ENCODE data around the gene USP34.

USP34 gene

DNA sequence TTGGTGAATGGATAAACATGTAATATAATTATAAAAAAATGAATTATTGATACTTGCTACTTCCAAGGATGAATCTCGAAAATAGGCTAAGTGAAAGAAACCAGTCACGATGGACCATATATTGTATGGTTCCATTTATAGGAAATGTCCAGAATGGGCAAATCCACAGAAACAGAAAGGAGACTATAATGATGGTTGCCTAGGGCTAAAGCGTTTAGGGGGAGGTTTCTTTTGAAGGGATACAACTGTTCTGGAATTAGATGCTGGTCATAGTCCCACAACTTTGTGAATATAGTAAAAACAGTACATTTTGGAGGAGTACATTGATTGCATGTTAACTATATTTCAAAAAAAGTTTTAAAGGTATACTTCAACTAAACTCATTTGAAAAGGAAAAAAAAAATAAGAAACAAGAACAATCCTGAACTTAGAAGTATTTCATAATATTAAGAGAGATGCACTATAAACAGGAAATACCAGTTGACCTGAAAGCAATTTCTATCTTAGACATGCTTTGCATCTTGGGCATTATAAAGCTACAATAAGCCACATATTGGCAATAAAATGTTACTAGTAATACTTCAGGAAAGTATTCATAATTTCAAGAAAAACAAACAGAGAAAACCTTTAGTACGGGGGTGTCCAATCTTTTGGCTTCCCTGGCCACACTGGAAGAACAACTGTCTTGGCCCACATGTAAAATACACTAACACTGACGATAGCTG, 178.9 kb downstream of the USP34 start:
- no peak for DNase-seq (ENCODE audit: low read depth)

DNA sequence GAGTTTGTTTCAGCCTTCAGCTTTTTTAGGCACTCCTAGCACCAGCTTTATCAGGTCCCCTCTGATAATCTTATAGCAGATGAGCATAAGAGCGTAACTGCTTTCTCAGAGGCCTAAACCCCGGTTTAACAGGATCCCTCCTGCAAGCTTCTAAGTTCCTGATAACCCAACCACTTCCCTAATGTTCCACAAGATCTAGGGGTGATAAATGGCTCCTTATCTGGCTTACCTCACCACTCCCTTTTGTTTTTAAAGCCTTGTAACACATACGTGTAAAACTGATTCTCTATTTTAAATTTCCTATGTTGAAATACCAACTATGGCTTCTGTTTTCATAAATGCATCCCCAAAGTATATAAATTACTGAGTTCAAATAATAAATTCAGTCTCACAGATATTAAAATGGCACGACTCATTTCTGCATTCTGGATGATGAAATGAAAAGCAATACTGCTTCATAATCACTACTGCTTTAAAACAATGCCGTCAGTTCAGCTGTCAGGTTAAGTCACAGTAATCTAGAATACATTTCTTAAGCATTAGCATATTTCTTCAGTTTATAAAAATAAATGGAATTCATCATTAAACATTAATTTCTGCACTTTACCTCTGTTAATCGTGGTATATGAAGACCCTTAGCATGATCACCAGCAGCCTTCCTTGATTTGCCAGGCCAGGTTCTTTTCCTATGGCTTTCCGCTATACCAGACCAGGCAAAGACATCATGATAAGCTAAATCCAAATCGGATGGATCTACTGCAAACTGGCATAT, 182.6 kb downstream of the USP34 start:
- no peak for DNase-seq (ENCODE audit: low read depth)

DNA sequence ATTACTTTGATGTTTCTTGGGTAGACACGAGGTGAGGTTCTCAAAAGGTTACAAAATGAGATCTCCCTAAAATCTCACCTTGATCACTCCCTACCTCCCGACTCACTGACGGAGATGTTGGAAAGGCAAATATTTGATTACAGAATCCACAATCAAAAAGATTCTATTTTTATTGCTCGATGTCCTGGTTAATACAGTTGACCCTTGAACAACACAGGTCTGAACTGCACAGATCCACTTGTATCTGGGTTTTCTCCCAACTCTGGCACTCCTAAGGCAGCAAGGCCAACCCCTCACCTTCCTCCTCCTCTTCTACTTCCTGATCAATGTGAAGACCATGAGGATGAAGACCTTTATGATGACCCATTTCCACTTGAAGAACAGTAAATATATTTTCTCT, 183.6 kb downstream of the USP34 start:
- DNase-seq (ENCODE audit: low read depth): no peak

DNA sequence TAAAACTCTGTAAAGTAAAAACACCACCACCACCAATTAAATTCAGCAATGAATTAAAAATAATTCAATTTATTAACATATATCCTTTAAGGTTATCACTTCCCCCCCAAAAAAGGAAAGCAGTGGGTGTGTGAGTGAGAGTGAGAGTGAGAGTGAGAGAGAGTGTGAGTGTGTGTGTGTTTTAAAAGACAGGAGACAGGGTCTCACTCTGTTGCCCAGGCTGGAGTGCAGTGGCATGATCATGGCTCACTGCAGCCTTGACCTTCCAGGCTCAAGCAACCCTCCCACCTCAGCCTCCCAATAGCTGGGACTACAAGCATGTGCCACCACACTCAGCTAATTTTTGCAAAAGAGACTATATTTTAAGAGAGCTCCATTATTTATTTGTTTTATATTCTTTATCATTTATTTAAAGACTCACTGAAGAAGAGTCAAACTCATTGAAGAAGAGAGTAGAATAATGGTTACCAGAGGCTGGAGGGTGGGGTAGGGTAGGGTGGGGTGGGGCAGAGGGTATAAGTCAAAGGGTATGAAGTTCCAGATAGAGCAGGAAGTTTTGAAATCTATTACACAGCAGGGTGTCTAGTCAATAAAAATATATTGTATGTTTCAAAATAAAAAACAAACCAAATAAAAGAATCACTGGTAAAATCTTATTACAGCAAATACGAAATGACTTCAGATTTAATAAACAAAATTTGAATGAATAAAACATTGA, 187.3 kb downstream of the USP34 start:
- no peak for DNase-seq (ENCODE audit: low read depth)

DNA sequence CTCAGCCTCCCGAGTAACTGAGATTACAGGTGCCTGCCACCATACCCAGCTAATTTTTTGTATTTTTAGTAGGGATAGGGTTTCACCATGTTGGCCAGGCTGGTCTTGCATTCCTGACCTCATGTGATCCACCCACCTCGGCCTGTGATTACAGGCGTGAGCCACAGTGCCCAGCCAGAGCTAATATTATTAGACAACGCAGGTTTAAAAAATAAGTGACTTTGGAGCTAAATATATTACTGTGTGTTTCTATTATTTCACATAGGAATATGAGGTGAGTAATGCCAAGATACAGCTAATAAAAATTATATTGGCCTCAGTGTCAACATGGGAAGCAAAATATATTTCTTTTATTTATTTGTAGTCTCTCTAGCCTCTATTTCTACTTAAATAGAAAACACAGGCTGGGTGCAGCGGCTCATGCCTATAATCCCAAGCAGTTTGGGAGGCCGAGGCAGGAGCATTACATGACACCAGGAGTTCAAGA, 188.7 kb downstream of the USP34 start:
- DNase-seq (ENCODE audit: low read depth): no peak

DNA sequence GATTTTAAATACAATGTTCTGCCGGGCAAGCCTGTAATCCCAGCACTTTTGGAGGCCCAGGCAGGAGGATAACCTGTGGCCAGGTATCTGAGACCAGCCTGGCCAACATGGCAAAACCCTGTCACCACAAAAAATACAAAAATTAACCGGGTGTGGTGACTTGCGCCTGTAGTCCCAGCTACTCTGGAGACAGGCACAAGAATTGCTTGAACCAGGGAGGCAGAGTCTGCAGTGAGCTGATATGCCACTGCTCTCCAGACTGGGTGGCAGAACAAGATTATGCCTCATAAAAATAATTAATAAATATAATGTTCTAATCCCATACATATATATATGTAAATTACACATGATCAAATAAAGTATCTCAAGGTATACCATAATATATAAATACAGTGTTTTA, 189.6 kb downstream of the USP34 start:
- DNase-seq (ENCODE audit: low read depth): no peak

DNA sequence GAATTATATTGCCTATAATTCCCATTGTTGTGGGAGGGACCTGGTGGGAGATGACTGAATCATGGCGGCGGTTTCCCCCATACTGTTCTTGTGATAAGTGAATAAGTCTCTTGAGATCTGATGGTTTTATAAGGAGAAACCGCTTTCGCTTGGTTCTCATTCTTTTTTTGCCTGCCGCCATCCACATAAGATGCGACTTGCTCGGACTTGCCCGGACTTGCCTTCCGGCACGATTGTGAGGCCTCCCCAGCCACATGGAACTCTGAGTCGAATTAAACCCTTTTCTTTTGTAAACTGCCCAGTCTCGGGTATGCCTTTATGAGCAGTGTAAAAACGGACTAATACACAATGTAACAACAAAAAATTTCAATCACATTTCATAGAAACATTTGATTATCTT, 193.1 kb downstream of the USP34 start:
- no peak for DNase-seq (ENCODE audit: low read depth)

DNA sequence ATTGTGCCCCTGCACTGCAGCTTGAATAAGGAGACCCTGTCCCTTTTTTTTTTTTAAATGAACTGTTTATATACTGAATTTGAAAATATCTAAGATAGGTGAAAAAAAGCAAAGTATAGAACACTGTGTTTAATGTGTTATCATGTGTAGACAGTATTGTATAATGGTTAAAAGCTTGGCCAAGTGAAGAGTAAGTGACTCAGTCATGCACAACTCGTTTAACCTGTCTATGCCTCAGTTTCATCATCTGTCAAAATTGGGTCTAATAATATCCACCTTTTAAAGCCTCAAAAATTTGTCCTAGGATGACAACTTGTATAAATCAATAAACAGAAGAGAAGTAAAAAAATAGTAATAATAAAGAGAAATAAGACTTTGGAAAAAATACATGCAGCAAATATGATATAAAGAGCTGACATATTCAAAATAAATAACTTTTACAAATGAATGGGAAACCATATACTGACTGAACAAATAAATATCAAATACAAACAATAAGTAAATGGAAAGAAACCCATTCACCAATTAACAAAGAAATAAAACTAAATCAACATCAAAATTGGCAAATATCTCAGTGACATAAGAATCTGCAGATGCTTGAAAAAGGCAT, 195.2 kb downstream of the USP34 start:
- DNase-seq (ENCODE audit: low read depth): no peak

DNA sequence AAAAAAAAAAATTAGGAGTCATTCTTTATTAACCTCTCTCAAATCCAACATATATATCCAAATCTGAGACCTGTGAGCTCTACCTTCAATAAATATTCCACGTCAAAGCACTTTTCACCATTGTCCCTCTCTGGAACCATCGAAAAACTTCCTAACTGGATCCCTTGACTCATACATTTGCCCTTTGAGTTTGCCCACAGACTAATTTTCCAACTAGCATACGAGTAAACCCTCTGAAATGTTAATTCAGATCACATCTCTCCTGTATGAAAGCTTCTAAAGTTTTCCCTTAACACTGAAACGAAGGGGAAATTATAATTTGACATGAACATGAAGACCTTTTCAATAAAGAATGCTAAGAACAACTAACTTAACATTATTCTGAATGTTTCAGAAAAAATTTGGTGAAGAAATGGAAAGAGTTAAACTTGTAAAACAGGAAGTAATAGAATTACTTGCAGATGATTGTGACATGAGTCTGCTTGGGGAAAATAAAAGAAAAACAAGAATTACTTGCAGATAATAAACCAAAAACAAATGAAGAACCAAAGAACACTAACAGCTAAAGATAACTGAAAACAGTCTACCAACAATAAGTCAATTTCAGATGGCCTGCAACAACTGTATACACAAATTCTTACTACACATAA, 198.3 kb downstream of the USP34 start:
- DNase-seq (ENCODE audit: low read depth): no peak

DNA sequence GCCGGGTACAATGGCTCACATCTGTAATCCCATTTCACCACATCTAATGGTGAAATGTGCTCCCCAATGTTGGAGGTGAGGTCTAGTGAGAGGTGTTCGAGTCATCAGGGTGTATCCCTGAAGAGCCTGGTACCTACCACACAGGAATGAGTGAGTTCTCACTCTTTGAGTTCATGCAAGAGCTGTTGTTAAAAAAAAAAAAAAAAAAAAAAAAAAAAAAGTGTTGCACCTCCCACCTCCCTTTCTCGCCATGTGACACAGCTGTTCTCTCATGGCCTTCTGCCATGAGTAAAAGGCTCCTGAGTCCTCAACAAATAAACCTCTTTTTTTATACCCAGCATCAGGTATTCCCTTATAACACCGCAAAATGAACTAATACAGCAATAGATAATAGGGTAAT, 202.6 kb downstream of the USP34 start:
- DNase-seq (ENCODE audit: low read depth): no peak

DNA sequence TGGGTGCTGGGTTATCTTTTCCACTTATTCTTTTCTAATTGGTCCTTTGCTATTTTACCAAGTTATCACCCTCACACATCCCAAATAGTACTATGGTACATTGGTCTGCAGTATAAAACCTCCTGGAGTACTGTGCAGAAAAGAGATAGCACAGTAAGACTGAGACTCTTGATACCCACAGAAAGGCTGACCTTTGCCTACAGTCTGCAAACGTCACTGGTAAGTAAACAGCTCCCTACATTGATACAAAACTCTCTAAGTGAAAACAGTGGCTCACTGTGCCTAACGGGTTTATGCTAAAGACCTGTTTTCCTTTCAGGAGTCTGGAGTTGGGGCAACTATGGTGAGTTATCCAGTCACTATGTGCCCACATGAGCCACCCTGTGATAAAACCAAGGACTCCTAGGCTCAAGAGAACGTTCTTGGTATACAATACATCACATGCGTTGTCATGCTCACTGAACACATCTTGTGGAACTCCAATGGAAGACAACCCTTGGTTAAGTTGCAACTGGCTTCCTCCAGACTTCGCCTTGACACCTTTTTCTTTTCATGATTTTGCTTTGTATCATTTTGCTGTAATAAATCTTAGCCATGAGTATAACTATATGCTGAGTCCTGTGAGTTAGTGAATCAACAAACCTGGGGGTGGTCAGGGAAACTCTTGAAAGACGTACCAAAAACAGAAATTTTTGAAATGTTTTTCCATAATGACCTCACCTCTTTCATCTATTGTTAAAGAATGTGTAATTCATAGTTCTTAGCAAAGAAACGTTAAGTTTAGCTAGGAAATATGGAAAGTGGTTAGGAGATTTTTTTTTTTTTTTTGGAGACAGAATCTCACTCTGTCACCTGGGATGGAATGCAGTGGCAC, 204.0 kb downstream of the USP34 start:
- DNase-seq (ENCODE audit: low read depth): no peak

DNA sequence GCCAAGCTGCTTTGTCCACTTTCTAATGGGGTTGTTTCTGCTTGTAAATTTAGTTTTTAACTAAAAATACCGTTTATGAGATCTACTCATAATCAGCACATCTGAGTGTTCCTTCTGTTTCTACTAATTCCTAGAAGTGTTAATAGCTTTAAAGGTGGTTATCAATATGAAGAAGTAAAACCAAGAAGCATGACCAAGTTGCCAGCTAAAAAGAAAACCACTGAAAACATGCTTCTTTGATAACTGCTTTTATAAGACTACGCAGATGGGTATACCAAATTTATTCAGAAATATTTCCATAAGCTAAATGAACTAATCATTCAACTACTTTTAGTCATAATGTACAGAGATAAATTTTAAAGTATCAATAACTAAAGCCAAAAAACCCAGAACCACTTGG, 207.1 kb downstream of the USP34 start:
- no peak for DNase-seq (ENCODE audit: low read depth)

DNA sequence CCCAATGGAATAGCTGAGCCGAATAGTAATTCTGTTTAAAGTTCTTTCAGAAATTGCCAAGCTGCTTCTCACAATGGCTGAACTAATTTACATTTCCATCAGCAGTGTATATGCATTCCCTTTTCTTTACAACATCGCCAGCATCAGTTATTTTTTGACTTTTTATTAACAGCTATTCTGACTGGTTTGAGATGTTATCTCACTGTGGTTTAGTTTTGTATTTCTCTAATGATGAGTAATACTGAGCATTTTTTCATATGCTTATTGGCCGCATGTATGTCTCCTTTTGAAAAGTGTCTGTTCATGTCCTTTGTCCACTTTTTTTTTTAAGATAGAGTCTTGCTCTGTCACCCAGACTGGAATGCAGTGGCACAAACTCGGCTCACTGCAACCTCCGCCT, 208.2 kb downstream of the USP34 start:
- DNase-seq (ENCODE audit: low read depth): no peak

DNA sequence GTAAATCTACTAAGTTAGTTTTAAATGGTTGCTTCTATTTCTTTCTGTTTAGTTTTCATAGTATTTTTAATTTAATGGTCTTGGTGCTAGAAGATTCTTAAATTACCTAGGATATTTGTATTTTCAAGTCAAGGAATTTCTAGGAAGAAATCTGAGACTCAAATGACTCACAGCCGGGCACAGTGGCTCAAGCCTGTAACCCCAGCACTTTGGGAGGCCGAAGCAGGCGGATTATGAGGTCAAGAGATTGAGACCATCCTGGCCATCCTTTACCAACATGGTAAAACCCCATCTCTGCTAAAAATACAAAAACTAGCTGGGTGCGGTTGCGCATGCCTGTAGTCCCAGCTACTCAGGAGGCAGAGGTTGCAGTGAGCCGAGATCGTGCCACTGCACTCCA, 213.4 kb downstream of the USP34 start:
- DNase-seq (ENCODE audit: low read depth): no peak

DNA sequence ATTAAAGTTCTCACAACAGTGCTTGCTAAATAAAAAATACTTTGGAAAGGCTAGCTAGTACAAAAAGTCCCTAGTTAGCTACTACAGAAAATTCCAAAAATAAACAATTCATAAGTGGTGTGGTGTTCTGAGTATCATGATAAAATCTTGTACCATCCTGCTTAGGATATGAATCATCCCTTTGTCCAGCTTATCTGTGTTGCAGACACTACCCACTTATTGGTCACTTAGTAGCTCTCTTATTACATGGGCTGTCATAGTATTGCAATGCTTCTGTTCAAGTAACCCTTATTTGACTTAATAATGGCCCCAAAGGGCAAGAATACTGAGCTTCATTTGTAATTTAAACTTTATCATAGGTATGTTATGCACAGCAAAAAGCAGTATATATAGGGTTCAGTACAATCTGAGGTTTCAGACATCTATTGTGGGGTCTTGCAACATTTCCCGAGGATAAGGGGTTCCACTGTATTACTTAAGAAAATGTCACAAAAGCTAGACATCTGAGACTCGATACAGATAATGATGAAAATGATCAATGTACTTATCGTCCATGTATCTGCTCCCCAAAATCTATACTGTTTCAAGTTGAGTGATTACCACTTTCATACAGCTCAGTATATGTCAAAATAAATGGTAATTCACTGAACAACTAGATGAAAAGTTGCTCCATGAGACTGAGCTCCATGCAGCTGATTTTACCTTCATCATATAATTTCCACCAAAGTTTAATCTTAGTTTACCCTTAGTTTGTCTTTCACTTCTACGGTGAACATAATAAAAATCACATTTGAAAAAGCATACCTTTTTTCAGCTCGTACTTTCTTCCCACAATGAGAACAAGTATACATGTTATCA, 215.1 kb downstream of the USP34 start:
- DNase-seq (ENCODE audit: low read depth): no peak

DNA sequence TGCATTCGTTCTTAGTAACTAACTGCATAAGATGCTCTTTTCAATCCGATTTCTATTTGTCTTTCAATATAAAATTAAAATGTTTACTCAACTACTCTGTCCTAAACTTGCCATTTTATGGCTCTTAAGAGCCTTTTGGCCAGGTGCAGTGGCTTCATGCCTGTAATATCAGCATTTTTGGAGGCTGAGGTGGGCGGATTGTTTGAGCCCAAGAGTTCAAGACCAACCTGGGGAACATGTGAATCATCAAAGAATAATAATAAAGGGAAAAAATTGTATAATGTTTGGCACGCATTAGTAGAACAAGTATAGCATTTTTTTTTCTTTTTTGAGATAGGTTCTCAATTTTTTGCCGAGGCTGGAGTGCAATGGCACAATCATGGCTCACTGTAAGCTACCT, 216.4 kb downstream of the USP34 start:
- no peak for DNase-seq (ENCODE audit: low read depth)

DNA sequence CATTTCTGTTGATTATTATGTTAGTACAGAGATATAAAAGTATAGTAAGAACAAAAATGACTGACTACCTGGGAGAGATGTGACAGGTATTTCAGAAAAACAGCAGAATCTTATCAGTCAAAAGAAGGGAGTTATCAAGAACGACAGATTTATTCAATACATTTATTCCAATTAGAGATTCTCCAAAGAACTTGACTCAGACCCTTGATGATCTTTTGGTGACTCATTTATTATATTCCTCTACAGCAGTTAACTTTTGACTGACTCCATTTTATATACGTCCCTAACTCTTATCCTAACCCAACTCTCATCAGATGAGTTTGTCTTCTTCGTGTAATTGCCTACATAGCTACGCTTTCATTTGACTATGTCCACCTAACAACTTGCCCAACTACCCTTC, 217.8 kb downstream of the USP34 start:
- DNase-seq (ENCODE audit: low read depth): no peak

DNA sequence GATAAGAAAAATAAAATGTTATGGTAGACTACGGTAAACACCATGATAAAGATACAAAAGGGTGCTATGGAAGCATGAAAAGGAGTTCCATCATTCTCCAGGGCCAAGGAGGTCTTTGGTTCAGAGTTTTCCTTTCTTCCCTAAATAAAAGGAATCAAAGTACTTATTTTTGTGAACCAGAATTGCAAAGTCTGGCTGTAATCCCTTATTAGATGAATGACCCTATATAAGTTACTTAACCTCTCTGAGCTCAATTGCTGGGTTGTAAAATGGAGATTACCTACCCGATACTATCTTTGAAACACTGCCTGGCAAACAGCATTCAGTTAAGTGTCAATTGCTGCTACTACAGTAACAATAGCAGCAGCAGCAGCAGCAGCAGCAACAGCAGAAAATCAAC, 218.9 kb downstream of the USP34 start:
- DNase-seq (ENCODE audit: low read depth): no peak

DNA sequence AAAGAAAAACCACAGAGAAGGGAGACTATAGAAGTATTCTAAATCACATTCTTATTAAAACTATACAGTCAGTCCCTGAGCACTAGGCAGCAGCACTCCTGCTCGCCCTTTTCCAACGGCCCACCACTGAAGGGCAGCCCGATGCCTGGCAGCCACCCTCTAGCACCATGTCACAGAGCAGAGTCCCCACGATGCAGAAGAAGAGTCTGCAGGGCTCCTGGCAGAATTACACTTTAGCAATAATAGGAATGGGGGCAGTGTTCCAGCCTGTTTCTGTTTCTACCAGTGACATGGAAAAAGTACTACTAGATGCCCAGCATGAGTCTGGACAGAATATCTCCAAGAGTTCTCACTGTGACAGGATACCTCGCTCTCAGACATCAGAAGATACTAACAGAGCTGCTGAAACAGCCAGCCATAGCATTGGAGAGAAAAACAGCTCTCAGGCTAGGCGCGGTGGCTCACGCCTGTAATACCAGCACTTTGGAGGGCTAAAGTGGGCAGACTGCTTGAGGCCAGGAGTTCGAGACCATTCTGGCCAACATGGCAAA, 221.3 kb downstream of the USP34 start:
- DNase-seq (ENCODE audit: low read depth): no peak

All from activated T-cell treated with anti-CD3 and anti-CD28 coated beads for 24 hours (primary cell).